ENCODE results near the gene HAX1.

HAX1 gene

DNA sequence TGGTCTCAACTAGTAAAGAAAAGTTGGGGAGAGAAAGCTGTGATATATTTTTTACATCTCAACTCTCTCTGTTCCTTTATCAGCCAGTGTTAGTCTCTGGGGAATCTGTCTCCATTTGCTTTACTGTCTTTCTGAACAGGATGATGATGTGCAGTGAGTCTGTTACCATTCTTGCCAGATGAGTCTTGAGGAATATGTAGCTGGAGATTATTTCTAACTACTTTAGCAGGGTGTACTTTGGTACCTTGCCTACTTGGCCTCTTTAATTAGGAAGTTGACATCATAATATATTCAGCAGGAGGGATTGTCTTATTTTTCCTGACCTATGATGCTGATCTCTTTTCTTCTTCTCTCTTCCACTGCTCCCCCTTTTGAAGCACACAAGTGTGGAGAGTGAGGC lies 15.7 kb upstream of the HAX1 start:
- no peak for DNase-seq (ENCODE audit: low spot score)
- TF ChIP-seq, protein P1, sequence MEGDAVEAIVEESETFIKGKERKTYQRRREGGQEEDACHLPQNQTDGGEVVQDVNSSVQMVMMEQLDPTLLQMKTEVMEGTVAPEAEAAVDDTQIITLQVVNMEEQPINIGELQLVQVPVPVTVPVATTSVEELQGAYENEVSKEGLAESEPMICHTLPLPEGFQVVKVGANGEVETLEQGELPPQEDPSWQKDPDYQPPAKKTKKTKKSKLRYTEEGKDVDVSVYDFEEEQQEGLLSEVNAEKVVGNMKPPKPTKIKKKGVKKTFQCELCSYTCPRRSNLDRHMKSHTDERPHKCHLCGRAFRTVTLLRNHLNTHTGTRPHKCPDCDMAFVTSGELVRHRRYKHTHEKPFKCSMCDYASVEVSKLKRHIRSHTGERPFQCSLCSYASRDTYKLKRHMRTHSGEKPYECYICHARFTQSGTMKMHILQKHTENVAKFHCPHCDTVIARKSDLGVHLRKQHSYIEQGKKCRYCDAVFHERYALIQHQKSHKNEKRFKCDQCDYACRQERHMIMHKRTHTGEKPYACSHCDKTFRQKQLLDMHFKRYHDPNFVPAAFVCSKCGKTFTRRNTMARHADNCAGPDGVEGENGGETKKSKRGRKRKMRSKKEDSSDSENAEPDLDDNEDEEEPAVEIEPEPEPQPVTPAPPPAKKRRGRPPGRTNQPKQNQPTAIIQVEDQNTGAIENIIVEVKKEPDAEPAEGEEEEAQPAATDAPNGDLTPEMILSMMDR (conservative IDR thresholded peaks at IDR 0.05; ENCODE audit: low read depth), result no peak
- H3K27ac ChIP-seq, result no peak overlapping the region
- ChIA-PET POLR2A (ENCODE audit: low non-redundant PET) (no interaction called here), CTCF (no interaction called here)

DNA sequence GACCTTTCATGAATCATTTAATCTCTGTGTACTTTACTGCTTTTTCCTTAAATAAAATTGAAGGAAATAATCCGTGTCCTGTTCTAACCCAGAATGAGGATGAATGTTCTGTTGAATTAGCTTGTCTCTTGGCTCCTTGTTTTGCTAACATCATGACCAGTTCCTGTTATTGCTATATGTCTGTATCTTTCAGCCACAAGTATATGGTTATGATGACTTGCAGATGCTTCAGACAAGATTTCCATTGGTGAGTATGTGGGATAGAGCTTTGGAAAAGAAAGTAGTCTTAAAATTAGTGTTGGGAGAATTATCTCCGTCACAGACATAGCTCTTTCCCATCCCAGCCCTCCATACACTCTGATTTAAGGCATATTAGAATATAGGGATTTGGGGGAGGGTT lies 13.6 kb upstream of the HAX1 start:
- TF ChIP-seq, protein P1 (conservative IDR thresholded peaks at IDR 0.05; ENCODE audit: low read depth), result no peak
- POLR2A ChIA-PET (ENCODE audit: low non-redundant PET), result no interaction called here
- DNase-seq (ENCODE audit: low spot score), result no peak
- no peak overlapping the region for H3K27ac ChIP-seq
- CTCF ChIA-PET, result interaction anchor here (0.6 kb wide), 1 partner anchor 9 kb away, joined by 4 read pairs; no protein-coding TSS in a partner anchor

DNA sequence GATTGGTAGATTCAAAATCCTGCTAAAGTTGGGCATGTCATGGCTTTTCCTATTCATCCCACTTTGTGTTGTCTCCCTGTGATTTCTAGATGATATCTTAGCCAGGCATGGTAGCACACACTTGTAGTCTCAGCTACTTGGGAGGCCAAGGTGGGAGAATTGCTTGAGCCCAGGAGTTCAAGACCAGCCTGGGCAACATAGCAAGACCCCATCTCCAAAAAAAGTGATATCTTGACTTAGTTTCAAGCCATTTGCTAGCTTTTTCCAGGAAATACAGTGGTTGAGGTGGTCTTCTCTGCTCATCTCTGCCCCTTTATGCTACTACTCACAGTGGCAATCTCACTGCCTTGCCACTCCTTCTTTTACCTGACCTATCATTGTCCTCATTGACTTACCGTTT lies 12.3 kb upstream of the HAX1 start:
- ChIA-PET CTCF (no interaction called here), POLR2A (ENCODE audit: low non-redundant PET) (no interaction called here)
- no peak overlapping the region for H3K27ac ChIP-seq
- TF ChIP-seq, protein P1 (conservative IDR thresholded peaks at IDR 0.05; ENCODE audit: low read depth), result no peak
- DNase-seq (ENCODE audit: low spot score), result no peak

DNA sequence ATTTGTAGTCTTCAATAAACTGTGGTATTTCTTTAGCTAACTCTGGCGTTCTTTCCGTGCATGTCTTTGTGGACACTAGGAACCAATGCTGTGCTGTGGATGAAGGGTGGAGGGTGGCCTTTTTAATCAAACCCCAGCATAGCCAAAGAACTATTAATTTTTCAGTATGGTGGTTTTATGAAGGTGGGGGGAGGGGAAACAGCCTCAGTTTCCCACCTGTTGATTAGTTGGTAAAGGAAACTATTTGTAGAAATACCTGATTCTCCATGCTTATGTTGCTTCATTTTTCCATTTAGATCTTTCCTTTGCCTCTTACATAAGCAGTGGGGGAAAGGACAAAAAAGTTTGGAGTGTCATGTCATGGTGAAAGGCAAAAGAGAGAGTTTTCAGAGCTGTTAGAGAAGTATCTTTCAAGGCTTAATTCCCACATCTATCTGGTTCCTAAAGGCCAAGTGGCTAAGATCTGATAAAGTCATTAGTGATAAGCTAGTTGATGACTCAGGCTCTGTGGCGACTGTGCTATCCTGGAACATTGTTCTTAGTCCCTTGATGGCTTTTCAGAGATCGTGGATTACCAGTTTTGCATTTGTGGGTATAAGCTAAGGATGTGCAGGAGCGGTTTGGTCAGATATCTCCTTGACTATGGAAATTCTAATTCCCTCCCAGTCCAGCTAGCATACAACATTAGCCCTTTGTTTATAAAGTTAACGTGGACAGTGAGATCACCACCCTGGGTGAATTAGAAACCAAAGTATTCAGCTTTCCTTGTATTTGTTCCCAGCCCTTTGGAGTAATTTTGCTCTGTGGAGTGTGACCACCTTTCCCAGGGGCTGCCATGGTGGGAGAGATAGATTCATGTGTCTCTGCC lies 8.7 kb upstream of the HAX1 start:
- CTCF ChIA-PET, result no interaction called here
- TF ChIP-seq, protein P1 (conservative IDR thresholded peaks at IDR 0.05; ENCODE audit: low read depth), result no peak
- no peak for DNase-seq (ENCODE audit: low spot score)

DNA sequence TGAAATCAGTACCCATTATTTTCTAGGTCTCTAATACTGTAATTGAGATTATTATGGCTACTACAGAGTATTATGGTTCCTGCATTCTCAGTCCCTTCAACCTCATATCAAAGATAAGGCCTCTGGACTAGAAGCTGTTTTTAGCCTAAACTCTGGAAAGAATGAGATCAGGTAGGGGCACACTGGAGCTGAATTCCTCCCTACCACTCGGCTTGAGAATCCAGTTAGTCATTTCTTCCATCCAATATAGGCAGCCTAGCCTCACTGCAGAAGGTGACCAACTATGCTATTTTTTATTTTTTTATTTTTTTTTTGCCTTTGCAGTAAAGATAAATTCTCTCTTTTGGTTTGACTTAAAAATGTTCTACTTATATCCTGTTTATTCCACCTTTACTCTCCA lies 8.0 kb upstream of the HAX1 start:
- no peak for DNase-seq (ENCODE audit: low spot score)
- TF ChIP-seq, protein P1 (conservative IDR thresholded peaks at IDR 0.05; ENCODE audit: low read depth), result no peak
- H3K27ac ChIP-seq, result no peak overlapping the region
- ChIA-PET CTCF (no interaction called here), POLR2A (ENCODE audit: low non-redundant PET) (no interaction called here)

More for the DNA sequence above, 8.7 kb upstream of the HAX1 start:
- POLR2A ChIA-PET (ENCODE audit: low non-redundant PET), result no interaction called here
- H3K27ac ChIP-seq, result no peak overlapping the region

DNA sequence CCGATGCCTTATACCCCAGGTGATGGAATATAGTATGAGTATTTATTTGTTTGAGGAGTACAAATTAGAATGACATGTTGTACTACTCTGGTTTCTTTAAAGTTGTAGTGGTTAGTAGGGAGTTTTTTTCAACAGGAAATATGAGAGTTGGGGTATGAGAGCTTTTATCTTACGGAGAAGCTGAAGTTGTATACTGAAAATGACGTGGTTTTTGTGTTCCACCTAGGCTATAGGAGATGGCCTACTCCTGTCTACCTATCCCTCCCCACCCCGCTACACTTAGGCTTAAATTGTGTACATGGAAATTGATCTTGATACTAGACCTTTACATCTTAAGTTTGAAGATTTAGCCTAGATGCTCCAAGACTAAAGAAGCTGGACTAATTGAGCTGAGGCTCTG lies 6.8 kb upstream of the HAX1 start:
- no peak for DNase-seq (ENCODE audit: low spot score)
- H3K27ac ChIP-seq, result no peak overlapping the region
- ChIA-PET CTCF (interaction anchor here (0.6 kb wide), 1 partner anchor 61 kb away, joined by 4 read pairs; no protein-coding TSS in a partner anchor), POLR2A (ENCODE audit: low non-redundant PET) (no interaction called here)
- TF ChIP-seq, protein P1 (conservative IDR thresholded peaks at IDR 0.05; ENCODE audit: low read depth), result no peak

Data from RWPE1 (cell line).